Peyer's patch (tissue), 4 donors: ENCODE measurements around the gene ETFBKMT.

Experiments used
- CTCF ChIP-seq, 6 experiments: fragments of 450-650 bp in 4 of 6; fragments of 200-600 bp in 2 of 6; sonication (generic) in 1 of 6; IDR thresholded peaks; one replicate each; pipeline ENCODE4 v1.5.1; 2017 to 2019; ENCODE audit warnings: antibody characterized with exemption in 6 of 6, mild to moderate bottlenecking in 3 of 6, moderate library complexity in 1 of 6
- POLR2A ChIP-seq, 2 donors: fragments of 450-650 bp; IDR thresholded peaks; one replicate each; pipeline ENCODE4 v1.5.1; 2017; ENCODE audit warnings: antibody characterized with exemption in 2 of 2, mild to moderate bottlenecking in 2 of 2, moderate library complexity in 2 of 2

GRCh38 chr12:31634620-31635019 lies 24.9 kb upstream of the ETFBKMT start:
- TF ChIP-seq CTCF (IDR thresholded peaks at IDR 0.05): no peak
- no peak for TF ChIP-seq POLR2A (IDR thresholded peaks at IDR 0.05)
